Body of pancreas (tissue), 4 donors: Measurements from ENCODE around the gene DUSP12. TPM values are rescaled to one million over a fixed set of nuclear protein-coding genes. Genes with fewer than 3 reads are reported as not detected.

Experiments used
- ATAC-seq: fragments of 150-250 bp; one replicate; pipeline ENCODE4 v1.9.1; 2016
- DNase-seq, 4 donors: peaks; one replicate each; pipeline ENCODE4 v3.0.0-alpha.2; 2019
- H3K27ac ChIP-seq, 4 donors: fragments of 200-600 bp; sonication (generic); 1 replicate in 3 of 4; 2 replicates in 1 of 4; pipeline versions ENCODE4 v1.5.1 to v1.6.1; 2016 to 2019; ENCODE audit warnings: mild to moderate bottlenecking in 1 of 4, mixed read lengths in 1 of 4, moderate library complexity in 1 of 4
- H3K27me3 ChIP-seq, 2 donors: fragments of 200-600 bp; sonication (generic); one replicate each; pipeline ENCODE4 v1.6.0; 2016; ENCODE audit warnings: mild to moderate bottlenecking in 1 of 2
- H3K36me3 ChIP-seq, 2 donors: fragments of 200-600 bp; sonication (generic); replicated peaks in 1 of 2; 2 replicates each; pipeline ENCODE4 v1.5.1; 2016; ENCODE audit warnings: low read depth in 2 of 2; ENCODE audit not compliant: insufficient read depth in 1 of 2
- H3K4me1 ChIP-seq: fragments of 200-600 bp; sonication (generic); one replicate; pipeline ENCODE4 v1.6.0; 2016
- H3K4me3 ChIP-seq, 2 donors: fragments of 200-600 bp; sonication (generic); 1 replicate in 1 of 2; 2 replicates in 1 of 2; pipeline ENCODE4 v1.5.1; 2016 to 2019
- H3K9me3 ChIP-seq, 3 donors: fragments of 200-600 bp; sonication (generic); 1 replicate in 2 of 3; 2 replicates in 1 of 3; pipeline ENCODE4 v1.5.1; 2016
- POLR2A ChIP-seq, 3 donors: fragments of 450-650 bp; IDR thresholded peaks; one replicate each; pipeline ENCODE4 v1.6.1; 2016; ENCODE audit warnings: antibody characterized with exemption in 3 of 3, mild to moderate bottlenecking in 2 of 3
- WGBS, 2 donors: methylation state at CpG; one replicate each; pipeline ENCODE4 v1.1.5; 2017; 5-methylcytosine and 5-hydroxymethylcytosine counted together
- intact Hi-C: fragments of 100-400 bp; cut with DNase I; formaldehyde crosslinking; loops from one replicate; pipeline ENCODE4 v1.15.1; 2023
- total RNA-seq, 2 donors: library from RNA; depleted of rRNA; stranded (reverse); fragments of >200 nt; gene quantifications; one replicate each; pipeline ENCODE4 v1.1.0, GENCODE V29; 2016
- TF ChIP-seq, protein P1 (sequence below), 7 experiments: fragments of 450-650 bp in 4 of 7; fragments of 200-600 bp in 3 of 7; sonication (generic) in 3 of 7; IDR thresholded peaks; one replicate each; pipeline ENCODE4 v1.5.1; 2016 to 2019; ENCODE audit warnings: antibody characterized with exemption in 7 of 7

Gene DUSP12, protein sequence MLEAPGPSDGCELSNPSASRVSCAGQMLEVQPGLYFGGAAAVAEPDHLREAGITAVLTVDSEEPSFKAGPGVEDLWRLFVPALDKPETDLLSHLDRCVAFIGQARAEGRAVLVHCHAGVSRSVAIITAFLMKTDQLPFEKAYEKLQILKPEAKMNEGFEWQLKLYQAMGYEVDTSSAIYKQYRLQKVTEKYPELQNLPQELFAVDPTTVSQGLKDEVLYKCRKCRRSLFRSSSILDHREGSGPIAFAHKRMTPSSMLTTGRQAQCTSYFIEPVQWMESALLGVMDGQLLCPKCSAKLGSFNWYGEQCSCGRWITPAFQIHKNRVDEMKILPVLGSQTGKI
- 10 to 100 TPM in 1 of 2 donors, 1 to 10 TPM in 1; 8.2 to 23.3 TPM for total RNA-seq

DNA sequence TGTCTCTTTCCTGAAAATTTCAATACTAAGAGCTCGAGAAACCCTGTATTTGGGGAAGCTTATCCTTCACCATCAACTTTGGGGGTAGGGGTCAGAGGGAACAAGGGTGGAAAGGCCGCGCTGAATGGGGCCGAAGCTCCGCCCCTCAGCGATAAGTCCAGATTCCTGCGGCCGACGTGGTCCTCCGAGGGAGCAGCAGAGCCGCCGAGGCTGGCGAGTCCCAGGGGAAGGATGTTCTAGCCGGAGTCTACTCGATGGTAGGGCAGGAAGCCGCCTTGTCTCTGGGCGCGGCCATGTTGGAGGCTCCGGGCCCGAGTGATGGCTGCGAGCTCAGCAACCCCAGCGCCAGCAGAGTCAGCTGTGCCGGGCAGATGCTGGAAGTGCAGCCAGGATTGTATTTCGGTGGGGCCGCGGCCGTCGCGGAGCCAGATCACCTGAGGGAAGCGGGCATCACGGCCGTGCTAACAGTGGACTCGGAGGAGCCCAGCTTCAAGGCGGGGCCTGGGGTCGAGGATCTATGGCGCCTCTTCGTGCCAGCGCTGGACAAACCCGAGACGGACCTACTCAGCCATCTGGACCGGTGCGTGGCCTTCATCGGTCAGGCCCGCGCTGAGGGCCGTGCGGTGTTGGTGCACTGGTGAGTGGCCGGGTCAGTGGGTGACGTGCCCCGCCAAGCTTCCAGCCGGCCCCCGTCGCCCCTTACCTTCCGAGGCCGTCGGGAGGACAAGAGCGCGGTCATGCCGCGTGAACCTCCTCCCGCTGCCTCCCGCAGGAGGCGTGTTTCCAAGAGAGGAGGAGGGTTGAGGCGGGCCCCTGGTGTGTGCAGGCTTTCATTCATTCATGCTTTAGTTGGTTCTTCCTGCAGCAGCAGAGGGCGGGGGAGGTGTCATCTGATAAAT, at the start of gene DUSP12:
DUSP12 (plus strand) TSS at position 278 of the 899 bp plus-strand sequence; CDS start at position 294, 16 bp downstream.
- TF ChIP-seq, protein P1, sequence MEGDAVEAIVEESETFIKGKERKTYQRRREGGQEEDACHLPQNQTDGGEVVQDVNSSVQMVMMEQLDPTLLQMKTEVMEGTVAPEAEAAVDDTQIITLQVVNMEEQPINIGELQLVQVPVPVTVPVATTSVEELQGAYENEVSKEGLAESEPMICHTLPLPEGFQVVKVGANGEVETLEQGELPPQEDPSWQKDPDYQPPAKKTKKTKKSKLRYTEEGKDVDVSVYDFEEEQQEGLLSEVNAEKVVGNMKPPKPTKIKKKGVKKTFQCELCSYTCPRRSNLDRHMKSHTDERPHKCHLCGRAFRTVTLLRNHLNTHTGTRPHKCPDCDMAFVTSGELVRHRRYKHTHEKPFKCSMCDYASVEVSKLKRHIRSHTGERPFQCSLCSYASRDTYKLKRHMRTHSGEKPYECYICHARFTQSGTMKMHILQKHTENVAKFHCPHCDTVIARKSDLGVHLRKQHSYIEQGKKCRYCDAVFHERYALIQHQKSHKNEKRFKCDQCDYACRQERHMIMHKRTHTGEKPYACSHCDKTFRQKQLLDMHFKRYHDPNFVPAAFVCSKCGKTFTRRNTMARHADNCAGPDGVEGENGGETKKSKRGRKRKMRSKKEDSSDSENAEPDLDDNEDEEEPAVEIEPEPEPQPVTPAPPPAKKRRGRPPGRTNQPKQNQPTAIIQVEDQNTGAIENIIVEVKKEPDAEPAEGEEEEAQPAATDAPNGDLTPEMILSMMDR (IDR thresholded peaks at IDR 0.05) = no peak
- TF ChIP-seq POLR2A (IDR thresholded peaks at IDR 0.05) = peak; percentile 41 to 78 (median 73)
- ATAC-seq (peak; percentile 100), DNase-seq (peak; percentile 89 to 93 (median 92))
- peak within 1 kb of the TSS; percentile 72 to 90 (median 81) for H3K27ac ChIP-seq
- H3K4me3 ChIP-seq = peak within 1 kb of the TSS; percentile 79 to 95
- H3K27me3 ChIP-seq = no peaks in the 10 kb centered on the region
- H3K36me3 ChIP-seq = peaks cover 0 to 15% of the 10 kb centered on the region in 2 donors
- peaks cover 0 to 6% (median 0%) of the 10 kb centered on the region in 3 donors for H3K9me3 ChIP-seq
- intact Hi-C loops = no loop called here
- WGBS, 2 donors = 0% methylated on average over 32 to 65 of the region's 65 CpGs
- peaks cover 10% of the 10 kb centered on the region for H3K4me1 ChIP-seq

DNA sequence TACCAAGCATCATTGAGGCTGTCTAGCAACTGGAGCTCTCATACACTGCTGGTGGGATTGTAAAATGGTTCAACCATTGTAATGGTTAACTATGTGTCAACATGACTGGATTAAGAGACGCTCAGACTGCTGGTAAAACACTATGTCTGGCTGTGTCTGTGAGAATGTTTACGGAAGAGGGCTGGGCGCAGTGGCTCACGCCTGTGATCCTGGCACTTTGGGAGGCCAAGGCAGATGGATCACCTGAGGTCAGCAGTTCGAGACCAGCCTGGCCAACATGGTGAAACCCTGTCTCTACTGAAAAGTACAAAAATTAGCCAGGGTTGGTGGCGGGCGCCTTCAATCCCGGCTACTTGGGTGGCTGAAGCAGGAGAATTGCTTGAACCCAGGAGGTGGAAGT, 47.3 kb upstream of the DUSP12 start:
- no peak for ATAC-seq
- no peaks in the 10 kb centered on the region for H3K4me1 ChIP-seq
- no peaks in the 10 kb centered on the region for H3K36me3 ChIP-seq
- H3K27ac ChIP-seq = no peak overlapping the region
- no peak overlapping the region for H3K4me3 ChIP-seq
- no peak for TF ChIP-seq POLR2A (IDR thresholded peaks at IDR 0.05)
- TF ChIP-seq, protein P1 (IDR thresholded peaks at IDR 0.05) = no peak
- H3K27me3 ChIP-seq = no peaks in the 10 kb centered on the region
- DNase-seq = no peak
- intact Hi-C loops = no loop called here
- 44 to 45% methylated on average over 8 of the region's 8 CpGs for WGBS, 2 donors
- H3K9me3 ChIP-seq = no peaks in the 10 kb centered on the region

DNA sequence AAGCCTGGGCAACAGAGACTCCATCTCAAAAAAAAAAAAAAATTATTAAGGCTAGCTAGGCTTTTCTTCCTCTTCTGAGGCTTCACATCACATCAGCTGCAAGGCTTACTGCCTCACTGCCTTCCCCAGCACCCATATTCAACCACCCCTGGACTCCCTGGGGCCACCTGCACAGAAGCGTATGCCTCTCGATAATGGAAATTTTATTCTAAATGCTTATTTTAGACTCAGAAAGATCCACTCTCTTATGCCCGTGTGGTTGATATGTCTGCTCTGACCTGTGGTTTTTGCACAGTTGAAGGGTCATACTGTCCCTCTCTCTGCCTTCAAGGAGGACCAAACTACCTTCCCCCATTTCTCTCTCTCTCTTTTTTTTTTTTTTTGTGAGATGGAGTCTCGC, 44.0 kb upstream of the DUSP12 start:
- no peaks in the 10 kb centered on the region for H3K27me3 ChIP-seq
- intact Hi-C loops = no loop called here
- no peak for TF ChIP-seq POLR2A (IDR thresholded peaks at IDR 0.05)
- TF ChIP-seq, protein P1 (IDR thresholded peaks at IDR 0.05) = no peak
- H3K4me3 ChIP-seq = no peak overlapping the region
- H3K27ac ChIP-seq = no peak overlapping the region
- no peaks in the 10 kb centered on the region for H3K4me1 ChIP-seq
- DNase-seq (no peak), ATAC-seq (no peak)
- H3K9me3 ChIP-seq = no peaks in the 10 kb centered on the region
- 76 to 89% methylated on average over 4 of the region's 4 CpGs for WGBS, 2 donors
- no peaks in the 10 kb centered on the region for H3K36me3 ChIP-seq

DNA sequence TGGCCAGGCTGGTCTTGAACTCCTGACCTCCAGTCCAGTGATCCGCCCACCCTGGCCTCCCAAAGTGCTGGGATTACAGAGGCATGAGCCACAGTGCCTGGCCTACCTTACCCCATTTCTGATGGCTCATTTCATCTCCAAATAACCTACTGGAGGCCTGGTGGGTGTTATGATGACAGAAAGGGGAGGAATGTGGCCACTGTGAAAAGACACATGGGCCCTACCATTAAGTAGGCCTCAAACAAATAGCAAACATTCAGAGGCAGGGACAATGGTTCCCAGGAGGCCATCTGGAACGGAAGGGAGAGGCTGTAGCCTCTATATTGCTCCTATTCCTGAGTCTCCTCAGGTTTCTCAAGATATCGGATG, 43.5 kb upstream of the DUSP12 start:
- 71 to 85% methylated on average over 3 of the region's 3 CpGs for WGBS, 2 donors
- ATAC-seq (no peak), DNase-seq (no peak)
- H3K27ac ChIP-seq = no peak overlapping the region
- no peak overlapping the region for H3K4me3 ChIP-seq
- intact Hi-C loops = no loop called here
- no peaks in the 10 kb centered on the region for H3K36me3 ChIP-seq
- H3K9me3 ChIP-seq = no peaks in the 10 kb centered on the region
- TF ChIP-seq, protein P1 (IDR thresholded peaks at IDR 0.05) = no peak
- TF ChIP-seq POLR2A (IDR thresholded peaks at IDR 0.05) = no peak
- no peaks in the 10 kb centered on the region for H3K27me3 ChIP-seq
- no peaks in the 10 kb centered on the region for H3K4me1 ChIP-seq
